T-helper 1 cell treated with Interleukin-12 subunit alpha and Interleukin-12 subunit beta and Interleukin-4 antibody, amounts not matched to agents 30 μg/mL and 1 μg/mL, for 36 hours (primary cell): ENCODE data around the gene RUSC2.

Source experiments
- H3K27ac Mint-ChIP-seq: one replicate; pipeline ENCODE4 v1.8.0; 2021; ENCODE audit warnings: mild to moderate bottlenecking, mixed read lengths
- H3K27me3 Mint-ChIP-seq: one replicate; pipeline ENCODE4 v1.8.0; 2021; ENCODE audit warnings: low read depth, mixed read lengths
- H3K36me3 Mint-ChIP-seq: one replicate; pipeline ENCODE4 v1.8.0; 2021; ENCODE audit warnings: low read depth, mixed read lengths
- H3K4me1 Mint-ChIP-seq: one replicate; pipeline ENCODE4 v1.8.0; 2021; ENCODE audit warnings: low read depth, mixed read lengths
- H3K4me3 Mint-ChIP-seq: one replicate; pipeline ENCODE4 v1.8.0; 2021; ENCODE audit warnings: mild to moderate bottlenecking, moderate library complexity, mixed read lengths
- H3K9me3 Mint-ChIP-seq: one replicate; pipeline ENCODE4 v1.8.0; 2021; ENCODE audit warnings: mixed read lengths

RUSC2 gene

GRCh38 chr9:35506359-35506758, 16.4 kb downstream of the RUSC2 start:
- Mint-ChIP-seq H3K9me3 (no peaks in the 10 kb centered on the region), H3K4me3 (no peak overlapping the region), H3K27ac (no peak overlapping the region), H3K4me1 (no peaks in the 10 kb centered on the region), H3K36me3 (no peaks in the 10 kb centered on the region), H3K27me3 (no peaks in the 10 kb centered on the region)

- H3K36me3 Mint-ChIP-seq, result no peaks in the 10 kb centered on the region
- no peaks in the 10 kb centered on the region for H3K9me3 Mint-ChIP-seq
- H3K27me3 Mint-ChIP-seq, result no peaks in the 10 kb centered on the region
- H3K4me3 Mint-ChIP-seq, result no peak overlapping the region
- H3K4me1 Mint-ChIP-seq, result no peaks in the 10 kb centered on the region
- no peak overlapping the region for H3K27ac Mint-ChIP-seq
Measured at GRCh38 chr9:35508069-35508468, 18.2 kb downstream of the RUSC2 start.

- H3K27ac Mint-ChIP-seq, result no peak overlapping the region
- H3K4me3 Mint-ChIP-seq, result no peak overlapping the region
- no peaks in the 10 kb centered on the region for H3K27me3 Mint-ChIP-seq
- H3K9me3 Mint-ChIP-seq, result no peaks in the 10 kb centered on the region
- no peaks in the 10 kb centered on the region for H3K4me1 Mint-ChIP-seq
- H3K36me3 Mint-ChIP-seq, result no peaks in the 10 kb centered on the region
Measured at GRCh38 chr9:35510383-35510753, 20.5 kb downstream of the RUSC2 start.

- H3K4me1 Mint-ChIP-seq, result no peaks in the 10 kb centered on the region
- no peaks in the 10 kb centered on the region for H3K9me3 Mint-ChIP-seq
- no peaks in the 10 kb centered on the region for H3K27me3 Mint-ChIP-seq
- no peak overlapping the region for H3K27ac Mint-ChIP-seq
- no peaks in the 10 kb centered on the region for H3K36me3 Mint-ChIP-seq
- no peak overlapping the region for H3K4me3 Mint-ChIP-seq
Measured at GRCh38 chr9:35510754-35511428, 21.0 kb downstream of the RUSC2 start.

GRCh38 chr9:35511453-35511852, 21.5 kb downstream of the RUSC2 start:
- Mint-ChIP-seq H3K27me3 (no peaks in the 10 kb centered on the region), H3K4me3 (no peak overlapping the region), H3K4me1 (no peaks in the 10 kb centered on the region), H3K9me3 (no peaks in the 10 kb centered on the region), H3K36me3 (no peaks in the 10 kb centered on the region), H3K27ac (no peak overlapping the region)

GRCh38 chr9:35515766-35516165, 25.9 kb downstream of the RUSC2 start:
- no peak overlapping the region for H3K4me3 Mint-ChIP-seq
- no peaks in the 10 kb centered on the region for H3K9me3 Mint-ChIP-seq
- H3K27me3 Mint-ChIP-seq, result no peaks in the 10 kb centered on the region
- H3K36me3 Mint-ChIP-seq, result no peaks in the 10 kb centered on the region
- no peak overlapping the region for H3K27ac Mint-ChIP-seq
- no peaks in the 10 kb centered on the region for H3K4me1 Mint-ChIP-seq

GRCh38 chr9:35516479-35516878, 26.6 kb downstream of the RUSC2 start:
- H3K4me1 Mint-ChIP-seq, result no peaks in the 10 kb centered on the region
- no peaks in the 10 kb centered on the region for H3K27me3 Mint-ChIP-seq
- H3K36me3 Mint-ChIP-seq, result no peaks in the 10 kb centered on the region
- no peaks in the 10 kb centered on the region for H3K9me3 Mint-ChIP-seq
- H3K4me3 Mint-ChIP-seq, result no peak overlapping the region
- no peak overlapping the region for H3K27ac Mint-ChIP-seq

- H3K4me1 Mint-ChIP-seq, result no peaks in the 10 kb centered on the region
- H3K4me3 Mint-ChIP-seq, result no peak overlapping the region
- H3K27ac Mint-ChIP-seq, result no peak overlapping the region
- no peaks in the 10 kb centered on the region for H3K27me3 Mint-ChIP-seq
- no peaks in the 10 kb centered on the region for H3K9me3 Mint-ChIP-seq
- H3K36me3 Mint-ChIP-seq, result no peaks in the 10 kb centered on the region
Measured at GRCh38 chr9:35517131-35517530, 27.2 kb downstream of the RUSC2 start.

GRCh38 chr9:35517552-35518224, 27.8 kb downstream of the RUSC2 start:
- Mint-ChIP-seq H3K36me3 (no peaks in the 10 kb centered on the region), H3K9me3 (no peaks in the 10 kb centered on the region), H3K27ac (no peak overlapping the region), H3K27me3 (no peaks in the 10 kb centered on the region), H3K4me1 (no peaks in the 10 kb centered on the region), H3K4me3 (no peak overlapping the region)

- no peaks in the 10 kb centered on the region for H3K9me3 Mint-ChIP-seq
- no peaks in the 10 kb centered on the region for H3K27me3 Mint-ChIP-seq
- H3K4me3 Mint-ChIP-seq, result no peak overlapping the region
- H3K36me3 Mint-ChIP-seq, result no peaks in the 10 kb centered on the region
- no peak overlapping the region for H3K27ac Mint-ChIP-seq
- H3K4me1 Mint-ChIP-seq, result no peaks in the 10 kb centered on the region
Measured at GRCh38 chr9:35518225-35518821, 28.4 kb downstream of the RUSC2 start.

- Mint-ChIP-seq H3K9me3 (no peaks in the 10 kb centered on the region), H3K4me1 (no peaks in the 10 kb centered on the region), H3K36me3 (no peaks in the 10 kb centered on the region), H3K4me3 (no peak overlapping the region), H3K27me3 (no peaks in the 10 kb centered on the region), H3K27ac (no peak overlapping the region)
Measured at GRCh38 chr9:35518981-35519679, 29.2 kb downstream of the RUSC2 start.

GRCh38 chr9:35519692-35520363, 29.9 kb downstream of the RUSC2 start:
- no peaks in the 10 kb centered on the region for H3K9me3 Mint-ChIP-seq
- no peaks in the 10 kb centered on the region for H3K36me3 Mint-ChIP-seq
- no peak overlapping the region for H3K4me3 Mint-ChIP-seq
- no peak overlapping the region for H3K27ac Mint-ChIP-seq
- H3K4me1 Mint-ChIP-seq, result no peaks in the 10 kb centered on the region
- H3K27me3 Mint-ChIP-seq, result no peaks in the 10 kb centered on the region

GRCh38 chr9:35520364-35520710, 30.4 kb downstream of the RUSC2 start:
- H3K4me3 Mint-ChIP-seq, result no peak overlapping the region
- no peaks in the 10 kb centered on the region for H3K4me1 Mint-ChIP-seq
- H3K27ac Mint-ChIP-seq, result no peak overlapping the region
- H3K27me3 Mint-ChIP-seq, result no peaks in the 10 kb centered on the region
- no peaks in the 10 kb centered on the region for H3K36me3 Mint-ChIP-seq
- H3K9me3 Mint-ChIP-seq, result no peaks in the 10 kb centered on the region

GRCh38 chr9:35521708-35522107, 31.8 kb downstream of the RUSC2 start:
- Mint-ChIP-seq H3K27ac (no peak overlapping the region), H3K4me1 (no peaks in the 10 kb centered on the region), H3K9me3 (no peaks in the 10 kb centered on the region), H3K36me3 (no peaks in the 10 kb centered on the region), H3K4me3 (no peak overlapping the region), H3K27me3 (no peaks in the 10 kb centered on the region)
